Esophagus muscularis mucosa (tissue), 4 donors: Measurements from ENCODE around the gene TUBA1A. TPM values are rescaled to one million over a fixed set of nuclear protein-coding genes. Genes with fewer than 3 reads are reported as not detected.
A peak's percentile ranks its signal among the peaks of the same experiment; 100 is the strongest.
"Not testable (repeated sequence)": the region's sequence is repeated elsewhere in the genome, so short reads cannot be mapped to it uniquely, and the experiment has no call there.

Experiments
- DNase-seq: peaks from one replicate; pipeline ENCODE4 v3.0.0-alpha.2; 2017; ENCODE audit errors: extremely low spot score
- H3K27ac ChIP-seq, 4 donors: fragments of 200-600 bp; sonication (generic); replicated peaks in 1 of 4; 1 replicate in 3 of 4; 2 replicates in 1 of 4; pipeline ENCODE4 v1.5.1; 2016 to 2019; ENCODE audit warnings: mild to moderate bottlenecking in 1 of 4
- H3K27me3 ChIP-seq, 4 donors: fragments of 200-600 bp; sonication (generic); one replicate each; pipeline versions ENCODE4 v1.5.1 to v1.6.0; 2016 to 2019
- H3K36me3 ChIP-seq, 4 donors: fragments of 200-600 bp; sonication (generic); one replicate each; pipeline ENCODE4 v1.5.1; 2016 to 2019
- H3K4me1 ChIP-seq, 4 donors: fragments of 200-600 bp; sonication (generic); one replicate each; pipeline ENCODE4 v1.5.1; 2016 to 2019
- H3K4me3 ChIP-seq, 4 donors: fragments of 200-600 bp; sonication (generic); 1 replicate in 2 of 4; 2 replicates in 2 of 4; pipeline ENCODE4 v1.5.1; 2016 to 2019; ENCODE audit warnings: mild to moderate bottlenecking in 4 of 4, moderate library complexity in 1 of 4
- H3K9me3 ChIP-seq, 4 donors: fragments of 200-600 bp; sonication (generic); 1 replicate in 3 of 4; 2 replicates in 1 of 4; pipeline ENCODE4 v1.5.1; 2016 to 2019
- CTCF ChIP-seq, 3 experiments: fragments of 200-600 bp in 2 of 3; fragments of 450-650 bp in 1 of 3; sonication (generic) in 2 of 3; IDR thresholded peaks; one replicate each; pipeline ENCODE4 v1.5.1; 2017 to 2019; ENCODE audit warnings: antibody characterized with exemption in 3 of 3, mild to moderate bottlenecking in 2 of 3, moderate library complexity in 1 of 3
- EP300 ChIP-seq: sonication (generic); formaldehyde crosslinking; IDR thresholded peaks from one replicate; pipeline ENCODE4 v1.6.1; 2017; ENCODE audit warnings: antibody characterized with exemption
- POLR2A ChIP-seq: fragments of 450-650 bp; IDR thresholded peaks from one replicate; pipeline ENCODE4 v1.6.1; 2017; ENCODE audit warnings: antibody characterized with exemption, moderate library complexity, mild to moderate bottlenecking, low read depth
- POLR2AphosphoS5 ChIP-seq, 2 donors: sonication (generic); formaldehyde crosslinking; IDR thresholded peaks; one replicate each; pipeline ENCODE4 v1.6.1; 2017; ENCODE audit warnings: antibody characterized with exemption in 2 of 2
- WGBS: methylation state at CpG from one replicate; pipeline ENCODE4 v1.1.5; 2018; 5-methylcytosine and 5-hydroxymethylcytosine counted together
- intact Hi-C: fragments of 100-400 bp; cut with DNase I; formaldehyde crosslinking; loops from one replicate; pipeline ENCODE4 v1.15.1; 2023
- total RNA-seq, 4 donors: library from RNA; depleted of rRNA; stranded (reverse); fragments of >200 nt; gene quantifications; one replicate each; pipeline versions ENCODE4 v1.1.0 to v1.2.1, GENCODE V29; 2016

TUBA1A gene
- total RNA-seq, 4 donors from 2014 or later, result 534 to 1,110 (median 887) TPM

DNA sequence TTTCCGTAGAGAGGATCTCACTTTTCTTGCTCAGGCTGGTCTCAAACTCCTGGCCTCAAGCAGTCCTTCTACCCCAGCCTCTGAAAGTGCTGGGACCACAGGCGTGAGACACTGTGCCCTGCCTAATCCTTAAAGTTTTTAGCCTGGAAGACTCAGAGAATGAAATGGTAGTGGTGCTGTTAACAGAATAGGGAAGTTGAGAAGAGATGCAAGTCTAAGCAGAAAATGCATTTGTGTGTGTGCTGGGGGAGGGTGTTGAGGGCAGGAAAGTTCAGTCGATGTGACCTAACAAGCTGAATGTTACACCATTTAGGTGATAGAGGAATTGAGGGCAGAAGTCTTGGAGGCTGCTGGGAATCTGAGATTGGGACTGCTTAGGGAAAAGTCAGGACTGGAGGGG, 6.9 kb upstream of the TUBA1A start:
- no peak overlapping the region for H3K27ac ChIP-seq
- intact Hi-C loops, result no loop called here
- H3K4me1 ChIP-seq, result peaks cover 6 to 31% (median 25%) of the 10 kb centered on the region in 4 donors
- TF ChIP-seq POLR2AphosphoS5 (IDR thresholded peaks at IDR 0.05) (no peak), POLR2A (no peak), CTCF (IDR thresholded peaks at IDR 0.05) (no peak), EP300 (no peak)
- no peaks in the 10 kb centered on the region for H3K27me3 ChIP-seq
- H3K36me3 ChIP-seq, result no peaks in the 10 kb centered on the region
- no peaks in the 10 kb centered on the region for H3K9me3 ChIP-seq
- 78% methylated on average over 3 of the region's 3 CpGs for whole genome bisulfite sequencing
- DNase-seq, result no peak
- no peak overlapping the region for H3K4me3 ChIP-seq

- H3K36me3 ChIP-seq, H3K9me3 ChIP-seq, H3K27ac ChIP-seq, H3K4me3 ChIP-seq, H3K27me3 ChIP-seq, intact Hi-C loops, DNase-seq: not testable (repeated sequence)
- WGBS, result 93% methylated on average over 4 of the region's 4 CpGs
- H3K4me1 ChIP-seq, result peaks cover 5 to 21% (median 19%) of the 10 kb centered on the region in 4 donors
Measured at GRCh38 chr12:49193746-49194145, 4.9 kb upstream of the TUBA1A start.

- WGBS, result 93% methylated on average over 6 of the region's 6 CpGs
- intact Hi-C loops, H3K27ac ChIP-seq, H3K36me3 ChIP-seq, H3K4me3 ChIP-seq, H3K27me3 ChIP-seq, DNase-seq, H3K9me3 ChIP-seq: not testable (repeated sequence)
- H3K4me1 ChIP-seq, result peaks cover 12 to 24% (median 18%) of the 10 kb centered on the region in 4 donors
Measured at GRCh38 chr12:49191498-49191897, 2.6 kb upstream of the TUBA1A start.

- 90% methylated on average over 3 of the region's 3 CpGs for WGBS
- Histone ChIP-seq H3K4me3 (no peak overlapping the region), H3K36me3 (peaks cover 6 to 7% (median 7%) of the 10 kb centered on the region in 4 donors), H3K4me1 (peaks cover 16 to 29% (median 23%) of the 10 kb centered on the region in 4 donors), H3K27ac (no peak overlapping the region), H3K27me3 (no peaks in the 10 kb centered on the region), H3K9me3 (no peaks in the 10 kb centered on the region)
- DNase-seq, result no peak
- intact Hi-C loops, result no loop called here
- TF ChIP-seq POLR2A, result no peak
- no peak for TF ChIP-seq POLR2AphosphoS5 (IDR thresholded peaks at IDR 0.05)
- no peak for TF ChIP-seq EP300
- no peak for TF ChIP-seq CTCF (IDR thresholded peaks at IDR 0.05)
Measured at GRCh38 chr12:49190974-49191373, 2.1 kb upstream of the TUBA1A start.

DNA sequence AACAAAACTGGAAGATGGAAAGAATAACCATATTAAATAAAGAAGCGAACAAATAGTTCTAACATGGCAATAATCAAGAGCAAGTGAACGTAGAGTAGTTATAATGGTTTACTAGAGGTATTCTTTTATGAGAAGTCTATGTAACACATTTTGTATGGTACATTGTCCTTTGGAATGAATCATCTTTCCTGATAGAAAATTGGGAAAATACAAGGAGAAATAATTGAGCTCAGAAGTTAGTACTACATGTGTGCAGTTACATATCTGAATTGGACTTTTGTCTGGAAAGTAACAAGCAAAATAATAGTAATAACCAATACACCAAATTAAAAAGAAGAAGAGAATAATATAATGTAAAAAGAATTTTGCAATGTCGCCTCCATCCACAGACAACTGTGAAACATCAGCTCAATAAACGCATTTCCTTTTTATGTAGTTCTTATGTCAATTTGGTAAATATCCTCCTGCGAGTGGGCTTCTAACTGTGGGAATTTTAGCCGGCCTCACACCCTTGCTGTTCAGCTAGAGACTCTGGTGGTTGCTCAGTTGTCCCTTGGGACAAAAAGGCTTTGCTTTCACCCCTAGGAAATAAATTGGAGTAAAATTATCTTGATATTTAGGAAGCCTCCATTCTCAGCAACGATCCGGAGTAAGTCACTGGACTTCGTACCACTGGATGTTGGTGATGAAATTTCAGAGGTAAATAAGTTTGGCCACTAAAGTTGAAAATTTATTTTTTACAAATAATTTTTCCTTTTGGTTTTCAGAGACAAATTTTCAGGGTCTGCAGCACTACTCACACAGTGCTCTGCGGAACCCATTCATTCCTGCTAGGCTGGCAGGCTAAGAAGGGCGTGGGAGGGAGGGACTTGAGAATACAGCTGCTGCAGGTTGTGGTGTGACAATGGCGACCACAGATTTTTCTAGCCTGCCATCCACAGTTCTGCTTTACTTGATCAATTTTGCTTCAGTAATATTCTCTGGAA, 1.1 kb upstream of the TUBA1A start:
- peaks cover 13 to 17% (median 15%) of the 10 kb centered on the region in 4 donors for H3K36me3 ChIP-seq
- DNase-seq, result no peak
- peak overlapping the region; percentile 95 to 100 (median 98) for H3K27ac ChIP-seq
- H3K4me1 ChIP-seq, result peaks cover 16 to 35% (median 31%) of the 10 kb centered on the region in 4 donors
- TF ChIP-seq EP300 (no peak), POLR2A (no peak), CTCF (IDR thresholded peaks at IDR 0.05) (no peak), POLR2AphosphoS5 (IDR thresholded peaks at IDR 0.05) (no peak)
- intact Hi-C loops, result loop anchor here (2.0 kb wide), 1 partner anchor 59 kb away; the partner anchor contains the start of gene TUBA1B
- no peaks in the 10 kb centered on the region for H3K9me3 ChIP-seq
- no peaks in the 10 kb centered on the region for H3K27me3 ChIP-seq
- peak overlapping the region; percentile 78 to 96 (median 91) for H3K4me3 ChIP-seq
- WGBS, result 76% methylated on average over 12 of the region's 12 CpGs
